Smooth muscle cell (in vitro differentiated cells): ENCODE measurements around the gene FCN1. TPM values are rescaled to one million over a fixed set of nuclear protein-coding genes. Genes with fewer than 3 reads are reported as not detected.
"Not testable (repeated sequence)": the region's sequence is repeated elsewhere in the genome, so short reads cannot be mapped to it uniquely, and the experiment has no call there.

Source experiments
- DNase-seq: peaks from one replicate; lab custom pipeline; 2025; ENCODE audit not compliant: unreplicated experiment; lab: John Stamatoyannopoulos, UW
- H2AFZ ChIP-seq: fragments of 200-600 bp; sonication (generic); 2 replicates; pipeline ENCODE4 v1.6.0; 2016; ENCODE audit warnings: antibody characterized with exemption, low read depth, mild to moderate bottlenecking
- H3F3A ChIP-seq: fragments of 200-600 bp; sonication (generic); 2 replicates; pipeline ENCODE4 v1.6.0; 2017; ENCODE audit warnings: antibody characterized with exemption, low read depth
- H3K27ac ChIP-seq: fragments of 200-600 bp; sonication (generic); 2 replicates; pipeline ENCODE4 v1.5.1; 2016; ENCODE audit warnings: low read depth, mild to moderate bottlenecking
- H3K27me3 ChIP-seq: fragments of 200-600 bp; sonication (generic); 2 replicates; pipeline ENCODE4 v1.6.1; 2016; ENCODE audit warnings: low read depth, mild to moderate bottlenecking
- H3K36me3 ChIP-seq: fragments of 200-600 bp; sonication (generic); 2 replicates; pipeline ENCODE4 v1.5.1; 2016; ENCODE audit warnings: low read depth
- H3K4me1 ChIP-seq: fragments of 200-600 bp; sonication (generic); 2 replicates; pipeline ENCODE4 v1.5.1; 2016; ENCODE audit warnings: low read depth
- H3K4me2 ChIP-seq: fragments of 200-600 bp; sonication (generic); 2 replicates; pipeline ENCODE4 v1.6.0; 2016; ENCODE audit warnings: mild to moderate bottlenecking
- H3K4me3 ChIP-seq: fragments of 200-600 bp; sonication (generic); 2 replicates; pipeline ENCODE4 v1.5.1; 2016; ENCODE audit warnings: mild to moderate bottlenecking
- H3K79me2 ChIP-seq: fragments of 200-600 bp; sonication (generic); 2 replicates; pipeline ENCODE4 v1.6.0; 2016; ENCODE audit warnings: low read depth, mild to moderate bottlenecking
- H3K9ac ChIP-seq: fragments of 200-600 bp; sonication (generic); 2 replicates; pipeline ENCODE4 v1.6.0; 2016; ENCODE audit warnings: low read depth
- H3K9me3 ChIP-seq: fragments of 200-600 bp; sonication (generic); replicated peaks from 2 replicates; pipeline ENCODE4 v1.5.1; 2016; ENCODE audit warnings: low read depth
- H4K20me1 ChIP-seq: fragments of 200-600 bp; sonication (generic); 2 replicates; pipeline ENCODE4 v1.6.0; 2016; ENCODE audit warnings: low read depth
- CTCF ChIP-seq: fragments of 200-600 bp; sonication (generic); IDR thresholded peaks from 2 replicates; pipeline ENCODE4 v1.5.1; 2017; ENCODE audit warnings: borderline replicate concordance, mild to moderate bottlenecking, antibody characterized with exemption; ENCODE audit not compliant: insufficient read depth, poor library complexity, severe bottlenecking
- WGBS: methylation state at CpG from one replicate; pipeline ENCODE4 v1.1.7; 2016; ENCODE audit warnings: low lambda C conversion rate; 5-methylcytosine and 5-hydroxymethylcytosine counted together
- polyA plus RNA-seq: library from polyadenylated mRNA; unstranded; fragments of >200 nt; fragmentation: Nextera tagmentation; extraction: Ambion mirVana; gene quantifications from 2 replicates; pipeline ENCODE4 v1.2.1, GENCODE V29; 2016
- small RNA-seq: library from RNA; depleted of rRNA; stranded (forward); fragments of <200 nt; gene quantifications from one replicate; pipeline ENCODE3, GENCODE V24; 2014
- total RNA-seq: library from RNA; depleted of rRNA; stranded (reverse); fragments of >200 nt; gene quantifications from 2 replicates; pipeline ENCODE4 v1.2.3, GENCODE V29; 2014

FCN1 gene
- total and polyA plus RNA-seq, 2 experiments from 2014 or later, result 0.13 TPM; not detected in 1

GRCh38 chr9:134858051-134858841, 59.5 kb downstream of the FCN1 start:
- Histone ChIP-seq H4K20me1 (peaks cover 13% of the 10 kb centered on the region), H3K4me1 (no peaks in the 10 kb centered on the region), H3K36me3 (no peaks in the 10 kb centered on the region), H3F3A (peaks cover 47% of the 10 kb centered on the region), H3K79me2 (no peaks in the 10 kb centered on the region), H3K4me2 (no peak overlapping the region), H3K27me3 (no peaks in the 10 kb centered on the region), H3K4me3 (no peak overlapping the region), H3K27ac (no peak overlapping the region), H2AFZ (no peak overlapping the region), H3K9ac (no peak overlapping the region), H3K9me3 (no peaks in the 10 kb centered on the region)
- TF ChIP-seq CTCF, result no peak
- DNase-seq, result no peak
- whole genome bisulfite sequencing, result 84% methylated on average over 10 of the region's 11 CpGs

GRCh38 chr9:134857451-134857850, 60.3 kb downstream of the FCN1 start:
- H3K4me3 ChIP-seq, DNase-seq, H3K4me1 ChIP-seq, H2AFZ ChIP-seq, H3K9ac ChIP-seq, H3K79me2 ChIP-seq, H3K27ac ChIP-seq, H3K4me2 ChIP-seq, H3K36me3 ChIP-seq, H3K9me3 ChIP-seq, H3K27me3 ChIP-seq: not testable (repeated sequence)
- peaks cover 52% of the 10 kb centered on the region for H3F3A ChIP-seq
- WGBS, result 93% methylated on average over 2 of the region's 2 CpGs
- H4K20me1 ChIP-seq, result peaks cover 21% of the 10 kb centered on the region

GRCh38 chr9:134855900-134856377, 61.8 kb downstream of the FCN1 start:
- Histone ChIP-seq H3K27me3 (no peaks in the 10 kb centered on the region), H3K9ac (no peak overlapping the region), H3K27ac (no peak overlapping the region), H3K4me3 (no peak overlapping the region), H3F3A (peaks cover 65% of the 10 kb centered on the region), H3K4me1 (no peaks in the 10 kb centered on the region), H3K79me2 (no peaks in the 10 kb centered on the region), H4K20me1 (peaks cover 36% of the 10 kb centered on the region), H3K4me2 (no peak overlapping the region), H3K9me3 (no peaks in the 10 kb centered on the region), H3K36me3 (no peaks in the 10 kb centered on the region), H2AFZ (no peak overlapping the region)
- WGBS, result 95% methylated on average over 9 of the region's 9 CpGs
- DNase-seq, result no peak
- TF ChIP-seq CTCF, result no peak

Small RNAs within 50 kb of the gene (small RNA-seq; reads per million reads assigned to genes)
- 0.66 reads per million, percentile 22 among the genes with 10 or more reads in this experiment for gene AL603650.1

Other genes starting within 250 kb of the FCN1 start
- not detected in 2 replicates for gene FCN2, start 37.1 kb downstream of the FCN1 start, total RNA-seq
- not detected in 2 replicates for gene FCN2, start 37.1 kb downstream of the FCN1 start, polyA plus RNA-seq
- 1.2 and 11.0 TPM in 2 replicates for gene OLFM1, start 169.8 kb upstream of the FCN1 start, total RNA-seq
- gene OLFM1, start 169.8 kb upstream of the FCN1 start, polyA plus RNA-seq, result 3.7 and 4.5 TPM in 2 replicates